ENCODE results near the gene RPEL1.

DNA sequence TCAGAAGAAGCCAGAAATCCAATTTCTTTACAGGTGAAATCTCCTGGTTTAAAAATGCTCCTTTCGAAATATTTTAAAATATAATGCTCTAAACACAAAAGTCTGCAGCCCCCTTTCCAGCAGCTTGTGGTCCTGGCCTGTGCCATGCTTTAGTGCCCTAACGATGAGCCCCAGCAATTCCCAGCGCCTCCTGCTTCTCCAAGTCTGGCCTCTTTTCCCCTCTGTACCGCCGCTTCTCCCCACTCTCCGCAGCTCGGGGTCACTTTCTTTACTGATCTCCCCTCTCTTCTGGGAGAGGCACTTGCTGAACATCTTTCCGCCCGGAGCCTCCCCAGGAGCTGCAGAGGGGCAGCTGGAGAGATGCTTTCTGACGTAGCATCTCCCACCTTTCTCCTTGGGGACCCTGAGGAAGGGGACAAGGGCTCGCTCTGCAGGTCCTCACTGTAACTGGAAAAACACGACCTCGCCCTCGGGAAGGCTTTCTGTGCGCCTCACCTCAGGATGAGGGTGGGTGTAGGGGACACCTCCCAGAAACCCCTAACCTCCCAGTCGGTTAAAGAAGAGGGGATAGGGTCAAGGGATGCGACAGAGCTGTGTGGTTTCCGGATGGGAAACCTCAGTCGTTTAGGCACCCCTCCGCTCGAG is 30.7 kb downstream of the RPEL1 start:
- TF ChIP-seq, protein P1, sequence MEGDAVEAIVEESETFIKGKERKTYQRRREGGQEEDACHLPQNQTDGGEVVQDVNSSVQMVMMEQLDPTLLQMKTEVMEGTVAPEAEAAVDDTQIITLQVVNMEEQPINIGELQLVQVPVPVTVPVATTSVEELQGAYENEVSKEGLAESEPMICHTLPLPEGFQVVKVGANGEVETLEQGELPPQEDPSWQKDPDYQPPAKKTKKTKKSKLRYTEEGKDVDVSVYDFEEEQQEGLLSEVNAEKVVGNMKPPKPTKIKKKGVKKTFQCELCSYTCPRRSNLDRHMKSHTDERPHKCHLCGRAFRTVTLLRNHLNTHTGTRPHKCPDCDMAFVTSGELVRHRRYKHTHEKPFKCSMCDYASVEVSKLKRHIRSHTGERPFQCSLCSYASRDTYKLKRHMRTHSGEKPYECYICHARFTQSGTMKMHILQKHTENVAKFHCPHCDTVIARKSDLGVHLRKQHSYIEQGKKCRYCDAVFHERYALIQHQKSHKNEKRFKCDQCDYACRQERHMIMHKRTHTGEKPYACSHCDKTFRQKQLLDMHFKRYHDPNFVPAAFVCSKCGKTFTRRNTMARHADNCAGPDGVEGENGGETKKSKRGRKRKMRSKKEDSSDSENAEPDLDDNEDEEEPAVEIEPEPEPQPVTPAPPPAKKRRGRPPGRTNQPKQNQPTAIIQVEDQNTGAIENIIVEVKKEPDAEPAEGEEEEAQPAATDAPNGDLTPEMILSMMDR (IDR thresholded peaks at IDR 0.05; ENCODE audit: poor library complexity) = no peak
- no peak for TF ChIP-seq EZH2 (IDR thresholded peaks at IDR 0.05; ENCODE audit: borderline replicate concordance)
